GM18519 (cell line): ENCODE data around the gene PRMT2.
"Not testable (repeated sequence)": the region's sequence is repeated elsewhere in the genome, so short reads cannot be mapped to it uniquely, and the experiment has no call there.

Experiments used
- ATAC-seq: cut with Tn5 transposase; IDR thresholded peaks from one replicate; pipeline ENCODE4 v1.9.1; 2021; ENCODE audit warnings: mild to moderate bottlenecking, moderate library complexity; ENCODE audit not compliant: unreplicated experiment, low FRiP score

The PRMT2 gene

GRCh38 chr21:46666941-46667740 is 31.7 kb downstream of the PRMT2 start:
- ATAC-seq, result no peak

GRCh38 chr21:46667741-46668380 is 32.4 kb downstream of the PRMT2 start:
- no peak for ATAC-seq

- ATAC-seq, result no peak
Observed at GRCh38 chr21:46668381-46668780, 32.9 kb downstream of the PRMT2 start.

- ATAC-seq, result not testable (repeated sequence)
Observed at GRCh38 chr21:46668904-46669303, 33.4 kb downstream of the PRMT2 start.

- ATAC-seq, result no peak
Observed at GRCh38 chr21:46674430-46675007, 39.0 kb downstream of the PRMT2 start.

GRCh38 chr21:46675595-46676280 is 40.3 kb downstream of the PRMT2 start:
- ATAC-seq, result no peak

GRCh38 chr21:46676542-46676941 is 41.1 kb downstream of the PRMT2 start:
- not testable (repeated sequence) for ATAC-seq

GRCh38 chr21:46681593-46681992 is 46.1 kb downstream of the PRMT2 start:
- ATAC-seq, result not testable (repeated sequence)

- not testable (repeated sequence) for ATAC-seq
Observed at GRCh38 chr21:46698652-46699051, 63.2 kb downstream of the PRMT2 start.

GRCh38 chr21:46699104-46699503 is 63.6 kb downstream of the PRMT2 start:
- not testable (repeated sequence) for ATAC-seq
